B cell (primary cell): Measurements from ENCODE around the gene CITED4. TPM values are rescaled to one million over a fixed set of nuclear protein-coding genes. Genes with fewer than 3 reads are reported as not detected.

Experiments
- ATAC-seq: fragments of 200-7000 bp; cut with Tn5 transposase; one replicate; pipeline ENCODE4 v1.10.0; 2021; ENCODE audit warnings: low read depth, mild to moderate bottlenecking, moderate number of reproducible peaks, moderate library complexity
- CTCF ChIA-PET: fragments of 350-600 bp; sonication (Branson Sonifier 250); formaldehyde crosslinking; loops from one replicate; lab custom pipeline; 2021; ENCODE audit warnings: antibody characterized with exemption, inconsistent platforms; lab: Charles Lee
- POLR2A ChIA-PET: fragments of 350-600 bp; sonication (Branson Sonifier 250); formaldehyde crosslinking; loops from one replicate; lab custom pipeline; 2021; ENCODE audit warnings: antibody characterized with exemption; lab: Charles Lee
- DNase-seq: peaks from one replicate; pipeline ENCODE4 v3.0.0; 2013
- H2AFZ ChIP-seq: 2 replicates; pipeline ENCODE4 v1.6.1; 2012; ENCODE audit warnings: mild to moderate bottlenecking, low read depth, low read length; ENCODE audit not compliant: insufficient read depth, poor library complexity, severe bottlenecking
- H3K27ac ChIP-seq, 2 donors: 1 replicate in 1 of 2; 2 replicates in 1 of 2; pipeline ENCODE4 v1.5.1; 2012 to 2013; ENCODE audit warnings: low read length in 2 of 2, mild to moderate bottlenecking in 2 of 2, moderate library complexity in 1 of 2
- H3K27me3 ChIP-seq, 4 experiments: fragments of 200-600 bp in 1 of 4; sonication (generic) in 1 of 4; replicated peaks in 1 of 4; 1 replicate in 2 of 4; 2 replicates in 2 of 4; pipeline versions ENCODE4 v1.6.1 to v1.7.0; 2013 to 2016; ENCODE audit warnings: low read length in 3 of 4, mild to moderate bottlenecking in 2 of 4, mixed read lengths in 1 of 4, moderate library complexity in 1 of 4; ENCODE audit not compliant: insufficient read depth in 4 of 4, control insufficient read depth in 3 of 4; ENCODE audit errors: control extremely low read depth in 1 of 4
- H3K36me3 ChIP-seq, 2 experiments: replicated peaks in 1 of 2; 1 replicate in 1 of 2; 2 replicates in 1 of 2; pipeline versions ENCODE4 v1.6.1 to v1.7.1; 2013; ENCODE audit warnings: low read length in 1 of 2; ENCODE audit not compliant: insufficient read depth in 2 of 2, control insufficient read depth in 1 of 2; ENCODE audit errors: control extremely low read depth in 1 of 2, extremely low read depth in 1 of 2
- H3K4me1 ChIP-seq, 2 donors: fragments of 200-600 bp in 1 of 2; sonication (generic) in 1 of 2; 1 replicate in 1 of 2; 2 replicates in 1 of 2; pipeline versions ENCODE4 v1.5.1 to v1.6.1; 2013 to 2017; ENCODE audit warnings: low read length in 2 of 2; ENCODE audit not compliant: control insufficient read depth in 2 of 2, insufficient read depth in 2 of 2
- H3K4me2 ChIP-seq: replicated peaks from 2 replicates; pipeline ENCODE3; 2012; ENCODE audit warnings: mild to moderate bottlenecking, low read depth, low read length; ENCODE audit not compliant: poor library complexity, severe bottlenecking
- H3K4me3 ChIP-seq, 5 experiments: fragments of 200-600 bp in 1 of 5; sonication (generic) in 1 of 5; 1 replicate in 3 of 5; 2 replicates in 2 of 5; pipeline versions ENCODE4 v1.5.1 to v1.7.0; 2011 to 2016; ENCODE audit warnings: low read length in 4 of 5, mild to moderate bottlenecking in 4 of 5, low read depth in 2 of 5, control low read depth in 1 of 5, moderate library complexity in 1 of 5; ENCODE audit not compliant: insufficient read depth in 1 of 5; ENCODE audit errors: control extremely low read depth in 1 of 5, extremely low read depth in 1 of 5
- H3K79me2 ChIP-seq: fragments of 200-600 bp; sonication (generic); one replicate; pipeline ENCODE4 v1.6.0; 2016; ENCODE audit warnings: low read length; ENCODE audit not compliant: control insufficient read depth, insufficient read depth
- H3K9ac ChIP-seq: fragments of 200-600 bp; sonication (generic); 2 replicates; pipeline ENCODE4 v1.6.1; 2017; ENCODE audit warnings: mild to moderate bottlenecking, low read length, moderate library complexity
- H3K9me3 ChIP-seq, 3 donors: one replicate each; pipeline versions ENCODE4 v1.6.1 to v1.7.1; 2013; ENCODE audit warnings: low read length in 2 of 3; ENCODE audit not compliant: control insufficient read depth in 2 of 3, insufficient read depth in 1 of 3; ENCODE audit errors: control extremely low read depth in 1 of 3
- H4K20me1 ChIP-seq: 2 replicates; pipeline ENCODE4 v1.6.0; 2012; ENCODE audit warnings: mild to moderate bottlenecking, low read length; ENCODE audit not compliant: insufficient read depth, control insufficient read depth, poor library complexity, severe bottlenecking
- H3K27ac Mint-ChIP-seq: one replicate; pipeline ENCODE4 v1.8.0; 2021; ENCODE audit warnings: mixed read lengths
- H3K27me3 Mint-ChIP-seq: one replicate; pipeline ENCODE4 v1.8.0; 2021; ENCODE audit warnings: mixed read lengths
- H3K4me1 Mint-ChIP-seq: one replicate; pipeline ENCODE4 v1.8.0; 2021; ENCODE audit warnings: mixed read lengths
- H3K4me3 Mint-ChIP-seq: one replicate; pipeline ENCODE4 v1.8.0; 2021; ENCODE audit warnings: mixed read lengths
- H3K9me3 Mint-ChIP-seq: one replicate; pipeline ENCODE4 v1.8.0; 2022; ENCODE audit warnings: mixed read lengths; ENCODE audit not compliant: insufficient read depth
- CTCF ChIP-seq: fragments of 200-600 bp; IDR thresholded peaks from one replicate; pipeline ENCODE4 v1.8.0; 2022; ENCODE audit warnings: antibody characterized with exemption, mild to moderate bottlenecking
- EZH2 ChIP-seq: IDR thresholded peaks from 2 replicates; pipeline ENCODE4 v1.6.1; 2012; ENCODE audit warnings: borderline replicate concordance, low read depth, mild to moderate bottlenecking, moderate library complexity, low read length; ENCODE audit not compliant: insufficient read depth, poor library complexity, severe bottlenecking
- WGBS: methylation state at CpG from one replicate; pipeline ENCODE4 v1.1.5; 2013; ENCODE audit warnings: missing lambda C conversion rate; ENCODE audit not compliant: insufficient coverage; 5-methylcytosine and 5-hydroxymethylcytosine counted together
- intact Hi-C: fragments of 100-400 bp; cut with micrococcal nuclease; formaldehyde crosslinking; loops from one replicate; pipeline ENCODE4 v1.10.0; 2022
- polyA plus RNA-seq: library from polyadenylated mRNA; depleted of rRNA; stranded (reverse); fragments of >200 nt; gene quantifications from 2 replicates; pipeline ENCODE4 v1.2.3, GENCODE V29; 2012
- total RNA-seq, 2 donors: library from RNA; stranded (reverse); fragments of 120-200 nt in 1 of 2; gene quantifications; 1 replicate in 1 of 2; 2 replicates in 1 of 2; pipeline versions ENCODE4 v1.2.3 to v1.2.4, GENCODE V29; 2013 to 2022

CITED4 gene
- total and polyA plus RNA-seq, 2 donors (not counting 1 experiment from before 2014, with no cell fraction given) = 3.2 to 5.6 TPM

- H3K27ac Mint-ChIP-seq = no peak overlapping the region
- no peaks in the 10 kb centered on the region for H3K27me3 ChIP-seq
- H3K4me2 ChIP-seq = no peak overlapping the region
- no peaks in the 10 kb centered on the region for H4K20me1 ChIP-seq
- H3K4me1 Mint-ChIP-seq = no peaks in the 10 kb centered on the region
- no peaks in the 10 kb centered on the region for H3K36me3 ChIP-seq
- H3K27me3 Mint-ChIP-seq = peaks cover 3% of the 10 kb centered on the region
- POLR2A ChIA-PET = no interaction called here
- H3K4me1 ChIP-seq = no peaks in the 10 kb centered on the region
- H2AFZ ChIP-seq = no peak overlapping the region
- H3K27ac ChIP-seq = no peak overlapping the region
- TF ChIP-seq CTCF (no peak), EZH2 (no peak)
- H3K9ac ChIP-seq = no peak overlapping the region
- WGBS = 97% methylated on average over 3 of the region's 6 CpGs
- H3K79me2 ChIP-seq = no peaks in the 10 kb centered on the region
- H3K4me3 Mint-ChIP-seq = no peak overlapping the region
- no peaks in the 10 kb centered on the region for H3K9me3 Mint-ChIP-seq
- H3K9me3 ChIP-seq = no peaks in the 10 kb centered on the region
- H3K4me3 ChIP-seq = no peak overlapping the region
- no peak for DNase-seq
- CTCF ChIA-PET = no interaction called here
- intact Hi-C loops = no loop called here
- no peak for ATAC-seq
Observed at GRCh38 chr1:40908350-40908749, 46.2 kb upstream of the CITED4 start.

GRCh38 chr1:40907899-40908298 lies 45.7 kb upstream of the CITED4 start:
- WGBS = 100% methylated on average over 2 of the region's 4 CpGs
- H3K4me1 ChIP-seq = no peaks in the 10 kb centered on the region
- intact Hi-C loops = no loop called here
- peaks cover 3% of the 10 kb centered on the region for H3K27me3 Mint-ChIP-seq
- no peak overlapping the region for H3K9ac ChIP-seq
- ChIA-PET CTCF (no interaction called here), POLR2A (no interaction called here)
- no peak overlapping the region for H3K4me3 ChIP-seq
- H3K27ac ChIP-seq = no peak overlapping the region
- no peaks in the 10 kb centered on the region for H3K79me2 ChIP-seq
- DNase-seq (no peak), ATAC-seq (no peak)
- no peaks in the 10 kb centered on the region for H3K27me3 ChIP-seq
- no peaks in the 10 kb centered on the region for H3K9me3 ChIP-seq
- no peak overlapping the region for H3K4me2 ChIP-seq
- TF ChIP-seq EZH2 = no peak
- TF ChIP-seq CTCF = no peak
- no peak overlapping the region for H2AFZ ChIP-seq
- no peak overlapping the region for H3K27ac Mint-ChIP-seq
- no peaks in the 10 kb centered on the region for H3K4me1 Mint-ChIP-seq
- H4K20me1 ChIP-seq = no peaks in the 10 kb centered on the region
- no peaks in the 10 kb centered on the region for H3K9me3 Mint-ChIP-seq
- H3K36me3 ChIP-seq = no peaks in the 10 kb centered on the region
- H3K4me3 Mint-ChIP-seq = no peak overlapping the region
